ENCODE data around the gene LIPF. TPM values are rescaled to one million over a fixed set of nuclear protein-coding genes. Genes with fewer than 3 reads are reported as not detected.

The LIPF gene
- polyA plus RNA-seq, 1 donor from 2014 or later: not detected

DNA sequence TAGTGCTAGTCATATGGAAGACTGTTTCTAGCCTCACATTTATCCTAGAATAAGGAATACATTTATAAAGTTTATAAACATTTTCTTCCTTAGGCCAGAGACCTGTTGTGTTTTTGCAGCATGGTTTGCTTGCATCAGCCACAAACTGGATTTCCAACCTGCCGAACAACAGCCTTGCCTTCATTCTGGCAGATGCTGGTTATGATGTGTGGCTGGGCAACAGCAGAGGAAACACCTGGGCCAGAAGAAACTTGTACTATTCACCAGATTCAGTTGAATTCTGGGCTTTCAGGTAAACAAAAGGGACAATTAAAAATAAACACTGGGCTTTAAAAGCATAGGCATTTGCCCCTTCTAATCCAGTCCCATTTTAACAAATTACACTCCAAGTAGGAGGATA, 4.2 kb downstream of the LIPF start:
- Histone ChIP-seq H3K79me2 (replicated peaks; ENCODE audit: insufficient read depth, low read length) (no peaks in the 10 kb centered on the region), H3K4me2 (ENCODE audit: low read length) (no peak overlapping the region), H3K36me3 (ENCODE audit: insufficient read depth, low read length) (no peaks in the 10 kb centered on the region), H3K9ac (ENCODE audit: low read length) (no peak overlapping the region), H2AFZ (ENCODE audit: low read depth, low read length) (no peak overlapping the region), H3K9me3 (ENCODE audit: low read length) (no peaks in the 10 kb centered on the region), H3K4me3 (ENCODE audit: low read length) (no peak overlapping the region), H3K27ac (ENCODE audit: low read length) (no peak overlapping the region), H3K9me2 (ENCODE audit: insufficient read depth, low read length) (no peaks in the 10 kb centered on the region), H4K20me1 (ENCODE audit: insufficient read depth) (no peaks in the 10 kb centered on the region), H3K27me3 (ENCODE audit: insufficient read depth, low read depth, low read length) (no peaks in the 10 kb centered on the region), H3F3A (ENCODE audit: insufficient read depth, low read length, poor library complexity, severe bottlenecking) (no peaks in the 10 kb centered on the region)
- TF ChIP-seq RAD21 (conservative IDR thresholded peaks at IDR 0.05) (no peak), POLR2AphosphoS5 (IDR thresholded peaks at IDR 0.05) (no peak), EZH2 (IDR thresholded peaks at IDR 0.05; ENCODE audit: borderline replicate concordance, insufficient read depth, low read length, poor library complexity, severe bottlenecking) (no peak), SMC3 (conservative IDR thresholded peaks at IDR 0.05; ENCODE audit: poor library complexity) (no peak), MXI1 (conservative IDR thresholded peaks at IDR 0.05; ENCODE audit: poor library complexity, severe bottlenecking) (no peak), EP300 (conservative IDR thresholded peaks at IDR 0.05; ENCODE audit: poor library complexity, severe bottlenecking) (no peak), TAF1 (IDR thresholded peaks at IDR 0.05; ENCODE audit: low read depth) (no peak)
- TF ChIP-seq, protein P1, sequence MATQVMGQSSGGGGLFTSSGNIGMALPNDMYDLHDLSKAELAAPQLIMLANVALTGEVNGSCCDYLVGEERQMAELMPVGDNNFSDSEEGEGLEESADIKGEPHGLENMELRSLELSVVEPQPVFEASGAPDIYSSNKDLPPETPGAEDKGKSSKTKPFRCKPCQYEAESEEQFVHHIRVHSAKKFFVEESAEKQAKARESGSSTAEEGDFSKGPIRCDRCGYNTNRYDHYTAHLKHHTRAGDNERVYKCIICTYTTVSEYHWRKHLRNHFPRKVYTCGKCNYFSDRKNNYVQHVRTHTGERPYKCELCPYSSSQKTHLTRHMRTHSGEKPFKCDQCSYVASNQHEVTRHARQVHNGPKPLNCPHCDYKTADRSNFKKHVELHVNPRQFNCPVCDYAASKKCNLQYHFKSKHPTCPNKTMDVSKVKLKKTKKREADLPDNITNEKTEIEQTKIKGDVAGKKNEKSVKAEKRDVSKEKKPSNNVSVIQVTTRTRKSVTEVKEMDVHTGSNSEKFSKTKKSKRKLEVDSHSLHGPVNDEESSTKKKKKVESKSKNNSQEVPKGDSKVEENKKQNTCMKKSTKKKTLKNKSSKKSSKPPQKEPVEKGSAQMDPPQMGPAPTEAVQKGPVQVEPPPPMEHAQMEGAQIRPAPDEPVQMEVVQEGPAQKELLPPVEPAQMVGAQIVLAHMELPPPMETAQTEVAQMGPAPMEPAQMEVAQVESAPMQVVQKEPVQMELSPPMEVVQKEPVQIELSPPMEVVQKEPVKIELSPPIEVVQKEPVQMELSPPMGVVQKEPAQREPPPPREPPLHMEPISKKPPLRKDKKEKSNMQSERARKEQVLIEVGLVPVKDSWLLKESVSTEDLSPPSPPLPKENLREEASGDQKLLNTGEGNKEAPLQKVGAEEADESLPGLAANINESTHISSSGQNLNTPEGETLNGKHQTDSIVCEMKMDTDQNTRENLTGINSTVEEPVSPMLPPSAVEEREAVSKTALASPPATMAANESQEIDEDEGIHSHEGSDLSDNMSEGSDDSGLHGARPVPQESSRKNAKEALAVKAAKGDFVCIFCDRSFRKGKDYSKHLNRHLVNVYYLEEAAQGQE (IDR thresholded peaks at IDR 0.05; ENCODE audit: borderline replicate concordance): no peak
- TF ChIP-seq, protein P2, sequence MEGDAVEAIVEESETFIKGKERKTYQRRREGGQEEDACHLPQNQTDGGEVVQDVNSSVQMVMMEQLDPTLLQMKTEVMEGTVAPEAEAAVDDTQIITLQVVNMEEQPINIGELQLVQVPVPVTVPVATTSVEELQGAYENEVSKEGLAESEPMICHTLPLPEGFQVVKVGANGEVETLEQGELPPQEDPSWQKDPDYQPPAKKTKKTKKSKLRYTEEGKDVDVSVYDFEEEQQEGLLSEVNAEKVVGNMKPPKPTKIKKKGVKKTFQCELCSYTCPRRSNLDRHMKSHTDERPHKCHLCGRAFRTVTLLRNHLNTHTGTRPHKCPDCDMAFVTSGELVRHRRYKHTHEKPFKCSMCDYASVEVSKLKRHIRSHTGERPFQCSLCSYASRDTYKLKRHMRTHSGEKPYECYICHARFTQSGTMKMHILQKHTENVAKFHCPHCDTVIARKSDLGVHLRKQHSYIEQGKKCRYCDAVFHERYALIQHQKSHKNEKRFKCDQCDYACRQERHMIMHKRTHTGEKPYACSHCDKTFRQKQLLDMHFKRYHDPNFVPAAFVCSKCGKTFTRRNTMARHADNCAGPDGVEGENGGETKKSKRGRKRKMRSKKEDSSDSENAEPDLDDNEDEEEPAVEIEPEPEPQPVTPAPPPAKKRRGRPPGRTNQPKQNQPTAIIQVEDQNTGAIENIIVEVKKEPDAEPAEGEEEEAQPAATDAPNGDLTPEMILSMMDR (IDR thresholded peaks at IDR 0.05; ENCODE audit: poor library complexity, severe bottlenecking): no peak

DNA sequence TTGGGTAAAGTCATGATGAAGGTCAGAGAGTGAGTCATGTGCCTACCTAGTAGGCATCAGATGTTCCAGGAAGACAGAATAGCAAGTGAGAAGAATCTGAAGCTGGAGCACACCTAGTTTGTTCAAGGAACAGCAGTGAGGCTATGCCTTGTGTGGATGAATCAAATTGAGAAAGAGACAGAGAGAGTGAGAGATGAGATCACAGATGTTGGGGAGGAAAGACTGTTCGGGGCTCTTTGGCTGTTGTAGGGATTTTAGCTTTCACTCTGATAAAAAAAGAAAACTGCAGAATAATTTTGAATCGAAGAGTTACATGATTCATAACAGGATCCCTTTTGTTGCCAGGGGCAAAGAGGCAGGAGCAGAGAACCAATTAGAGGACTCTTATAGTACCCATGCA, 6.3 kb downstream of the LIPF start:
- H3K9me3 ChIP-seq (ENCODE audit: low read length): no peaks in the 10 kb centered on the region
- H3K36me3 ChIP-seq (ENCODE audit: insufficient read depth, low read length): no peaks in the 10 kb centered on the region
- no peak overlapping the region for H3K9ac ChIP-seq (ENCODE audit: low read length)
- no peaks in the 10 kb centered on the region for H4K20me1 ChIP-seq (ENCODE audit: insufficient read depth)
- H3K79me2 ChIP-seq (replicated peaks; ENCODE audit: insufficient read depth, low read length): no peaks in the 10 kb centered on the region
- H3K4me3 ChIP-seq (ENCODE audit: low read length): no peak overlapping the region
- no peak overlapping the region for H3K4me2 ChIP-seq (ENCODE audit: low read length)
- no peaks in the 10 kb centered on the region for H3F3A ChIP-seq (ENCODE audit: insufficient read depth, low read length, poor library complexity, severe bottlenecking)
- H2AFZ ChIP-seq (ENCODE audit: low read depth, low read length): no peak overlapping the region
- H3K27ac ChIP-seq (ENCODE audit: low read length): no peak overlapping the region
- H3K9me2 ChIP-seq (ENCODE audit: insufficient read depth, low read length): no peaks in the 10 kb centered on the region
- no peaks in the 10 kb centered on the region for H3K27me3 ChIP-seq (ENCODE audit: insufficient read depth, low read depth, low read length)
- no peak for TF ChIP-seq EZH2 (IDR thresholded peaks at IDR 0.05; ENCODE audit: borderline replicate concordance, insufficient read depth, low read length, poor library complexity, severe bottlenecking)
- TF ChIP-seq MXI1 (conservative IDR thresholded peaks at IDR 0.05; ENCODE audit: poor library complexity, severe bottlenecking): no peak
- no peak for TF ChIP-seq RAD21 (conservative IDR thresholded peaks at IDR 0.05)
- TF ChIP-seq, protein P1 (IDR thresholded peaks at IDR 0.05; ENCODE audit: borderline replicate concordance): no peak
- no peak for TF ChIP-seq EP300 (conservative IDR thresholded peaks at IDR 0.05; ENCODE audit: poor library complexity, severe bottlenecking)
- no peak for TF ChIP-seq SMC3 (conservative IDR thresholded peaks at IDR 0.05; ENCODE audit: poor library complexity)
- TF ChIP-seq TAF1 (IDR thresholded peaks at IDR 0.05; ENCODE audit: low read depth): no peak
- TF ChIP-seq POLR2AphosphoS5 (IDR thresholded peaks at IDR 0.05): no peak
- TF ChIP-seq, protein P2 (IDR thresholded peaks at IDR 0.05; ENCODE audit: poor library complexity, severe bottlenecking): no peak
